ENCODE measurements around the gene SGSM1. TPM values are rescaled to one million over a fixed set of nuclear protein-coding genes. Genes with fewer than 3 reads are reported as not detected.

The SGSM1 gene
- total RNA-seq, 2 donors from 2014 or later: 1.6 to 3.0 TPM

GRCh38 chr22:24801901-24802465 lies 4.0 kb upstream of the SGSM1 start:
- no peaks in the 10 kb centered on the region for H3K4me1 ChIP-seq (ENCODE audit: control insufficient read depth, insufficient read depth, low read length)
- Mint-ChIP-seq H3K4me3 (no peak overlapping the region), H3K9me3 (no peaks in the 10 kb centered on the region), H3K4me1 (peaks cover 7% of the 10 kb centered on the region), H3K36me3 (ENCODE audit: low read depth) (no peaks in the 10 kb centered on the region), H3K27me3 (ENCODE audit: insufficient read depth) (peaks cover 7% of the 10 kb centered on the region), H3K27ac (peak overlapping the region; percentile 41)
- peaks cover 6% of the 10 kb centered on the region for H3K27me3 ChIP-seq (ENCODE audit: control insufficient read depth, insufficient read depth, low read length, poor library complexity, severe bottlenecking)
- H3K9me3 ChIP-seq (ENCODE audit: control insufficient read depth, low read length): no peaks in the 10 kb centered on the region
- DNase-seq: no peak
- H3K9ac ChIP-seq (ENCODE audit: extremely low read depth, low read length, poor library complexity, severe bottlenecking): no peak overlapping the region
- H3K27ac ChIP-seq (ENCODE audit: low read depth, low read length): no peak overlapping the region
- TF ChIP-seq CTCF (conservative IDR thresholded peaks at IDR 0.05): no peak
- peak overlapping the region; percentile 45 for H3K4me3 ChIP-seq (ENCODE audit: low read length)
- WGBS, 2 experiments (ENCODE audit: insufficient coverage in 1 of 2, insufficient read length in 1 of 2): 63 to 78% methylated on average over 5 to 6 of the region's 6 CpGs
- H3K36me3 ChIP-seq (ENCODE audit: control insufficient read depth, insufficient read depth, low read length): no peaks in the 10 kb centered on the region

GRCh38 chr22:24803064-24803542 lies 2.9 kb upstream of the SGSM1 start:
- H3K9me3 ChIP-seq (ENCODE audit: control insufficient read depth, low read length): no peaks in the 10 kb centered on the region
- TF ChIP-seq CTCF (conservative IDR thresholded peaks at IDR 0.05): peak; percentile 96
- Mint-ChIP-seq H3K27me3 (ENCODE audit: insufficient read depth) (peaks cover 12% of the 10 kb centered on the region), H3K4me3 (no peak overlapping the region), H3K4me1 (peaks cover 7% of the 10 kb centered on the region), H3K36me3 (ENCODE audit: low read depth) (no peaks in the 10 kb centered on the region), H3K27ac (no peak overlapping the region), H3K9me3 (no peaks in the 10 kb centered on the region)
- WGBS, 2 experiments (ENCODE audit: insufficient coverage in 1 of 2, insufficient read length in 1 of 2): 11 to 70% methylated on average over 1 to 3 of the region's 3 CpGs
- no peak overlapping the region for H3K27ac ChIP-seq (ENCODE audit: low read depth, low read length)
- H3K9ac ChIP-seq (ENCODE audit: extremely low read depth, low read length, poor library complexity, severe bottlenecking): no peak overlapping the region
- peak; percentile 95 for DNase-seq
- no peak overlapping the region for H3K4me3 ChIP-seq (ENCODE audit: low read length)
- H3K4me1 ChIP-seq (ENCODE audit: control insufficient read depth, insufficient read depth, low read length): no peaks in the 10 kb centered on the region
- peaks cover 6% of the 10 kb centered on the region for H3K27me3 ChIP-seq (ENCODE audit: control insufficient read depth, insufficient read depth, low read length, poor library complexity, severe bottlenecking)
- H3K36me3 ChIP-seq (ENCODE audit: control insufficient read depth, insufficient read depth, low read length): no peaks in the 10 kb centered on the region

GRCh38 chr22:24806663-24807001 lies 621 bp downstream of the SGSM1 start:
- peaks cover 6% of the 10 kb centered on the region for H3K4me1 Mint-ChIP-seq
- Histone ChIP-seq H3K4me1 (ENCODE audit: control insufficient read depth, insufficient read depth, low read length) (no peaks in the 10 kb centered on the region), H3K27me3 (ENCODE audit: control insufficient read depth, insufficient read depth, low read length, poor library complexity, severe bottlenecking) (peaks cover 6% of the 10 kb centered on the region), H3K36me3 (ENCODE audit: control insufficient read depth, insufficient read depth, low read length) (no peaks in the 10 kb centered on the region), H3K9me3 (ENCODE audit: control insufficient read depth, low read length) (no peaks in the 10 kb centered on the region), H3K27ac (ENCODE audit: low read depth, low read length) (no peak overlapping the region), H3K9ac (ENCODE audit: extremely low read depth, low read length, poor library complexity, severe bottlenecking) (no peak overlapping the region), H3K4me3 (ENCODE audit: low read length) (peak overlapping the region; percentile 77)
- H3K27ac Mint-ChIP-seq: peak overlapping the region; percentile 68
- 49% methylated on average over 11 of the region's 11 CpGs; no CpG with 5 or more reads in 1 of the 2 experiments for WGBS, 2 experiments (ENCODE audit: insufficient coverage in 1 of 2, insufficient read length in 1 of 2)
- peaks cover 12% of the 10 kb centered on the region for H3K27me3 Mint-ChIP-seq (ENCODE audit: insufficient read depth)
- no peaks in the 10 kb centered on the region for H3K9me3 Mint-ChIP-seq
- DNase-seq: no peak
- no peaks in the 10 kb centered on the region for H3K36me3 Mint-ChIP-seq (ENCODE audit: low read depth)
- H3K4me3 Mint-ChIP-seq: peak overlapping the region; percentile 68
- TF ChIP-seq CTCF (conservative IDR thresholded peaks at IDR 0.05): no peak

All from endodermal cell (in vitro differentiated cells).